IMR-90 (cell line): ENCODE measurements around the gene FAM221A. TPM values are rescaled to one million over a fixed set of nuclear protein-coding genes. Genes with fewer than 3 reads are reported as not detected.

Experiments
- ATAC-seq: fragments of 200-7000 bp; cut with Tn5 transposase; 2 replicates; pipeline ENCODE4 v1.9.1; 2020; ENCODE audit warnings: low read depth, mild to moderate bottlenecking, moderate library complexity
- BruUV-seq: library from RNA; stranded (reverse); fragments of 400-500 nt; replicated peaks from 2 replicates; lab custom pipeline; 2021; lab: Mats Ljungman, UMichigan
- CTCF ChIA-PET: fragments of 300-600 bp; formaldehyde crosslinking; extraction: SDS; loops from one replicate; lab custom pipeline; 2021; ENCODE audit warnings: antibody characterized with exemption; lab: Yijun Ruan, JAX
- POLR2A ChIA-PET: fragments of 300-600 bp; sonication (Branson Sonifier 250); formaldehyde crosslinking; loops from one replicate; lab custom pipeline; 2022; ENCODE audit warnings: antibody characterized with exemption; ENCODE audit not compliant: unreplicated experiment; lab: Charles Lee
- DNase-seq: peaks from one replicate; pipeline ENCODE4 v3.0.0; 2013
- H2AFZ ChIP-seq: replicated peaks from 2 replicates; pipeline ENCODE3; 2013; ENCODE audit warnings: low read length, mild to moderate bottlenecking; ENCODE audit not compliant: poor library complexity
- H2AK5ac ChIP-seq: 2 replicates; pipeline ENCODE4 v1.6.1; 2013; ENCODE audit warnings: low read depth, low read length, inconsistent platforms
- H2AK9ac ChIP-seq: replicated peaks from 2 replicates; pipeline ENCODE3; 2013; ENCODE audit warnings: mild to moderate bottlenecking, low read depth, low read length, moderate library complexity; ENCODE audit not compliant: poor library complexity
- H2BK120ac ChIP-seq: 2 replicates; pipeline ENCODE4 v1.6.1; 2013; ENCODE audit warnings: low read depth, low read length, inconsistent platforms
- H2BK15ac ChIP-seq: 3 replicates; pipeline ENCODE4 v1.6.1; 2013; ENCODE audit warnings: low read depth, low read length, inconsistent platforms
- H2BK20ac ChIP-seq: 2 replicates; pipeline ENCODE4 v1.6.1; 2013; ENCODE audit warnings: low read depth, mild to moderate bottlenecking, inconsistent platforms, low read length, moderate library complexity
- H2BK5ac ChIP-seq: 2 replicates; pipeline ENCODE4 v1.6.1; 2013; ENCODE audit warnings: mild to moderate bottlenecking, low read depth, low read length, inconsistent platforms; ENCODE audit not compliant: poor library complexity, severe bottlenecking
- H3K14ac ChIP-seq: replicated peaks from 2 replicates; pipeline ENCODE4 v1.6.1; 2013; ENCODE audit warnings: low read depth, low read length, inconsistent platforms
- H3K18ac ChIP-seq: 2 replicates; pipeline ENCODE4 v1.6.1; 2013; ENCODE audit warnings: low read depth, low read length, control low read depth
- H3K23ac ChIP-seq: 2 replicates; pipeline ENCODE4 v1.6.1; 2013; ENCODE audit warnings: low read depth, low read length, inconsistent platforms
- H3K27ac ChIP-seq: 2 replicates; pipeline ENCODE4 v1.5.1; 2013; ENCODE audit warnings: mild to moderate bottlenecking, control low read depth, low read length; ENCODE audit not compliant: insufficient read depth
- H3K27me3 ChIP-seq: 2 replicates; pipeline ENCODE4 v1.6.1; 2013; ENCODE audit warnings: low read length; ENCODE audit not compliant: control insufficient read depth, insufficient read depth
- H3K36me3 ChIP-seq: 2 replicates; pipeline ENCODE4 v1.6.1; 2013; ENCODE audit warnings: low read length, mixed read lengths; ENCODE audit not compliant: control insufficient read depth, insufficient read depth
- H3K4ac ChIP-seq: 2 replicates; pipeline ENCODE4 v1.6.1; 2013; ENCODE audit warnings: low read depth, low read length, inconsistent platforms
- H3K4me1 ChIP-seq: 2 replicates; pipeline ENCODE4 v1.6.1; 2013; ENCODE audit warnings: low read length, mixed read lengths; ENCODE audit not compliant: control insufficient read depth, insufficient read depth
- H3K4me2 ChIP-seq: 2 replicates; pipeline ENCODE4 v1.6.1; 2013; ENCODE audit warnings: low read depth, mild to moderate bottlenecking, control low read depth, low read length, moderate library complexity
- H3K4me3 ChIP-seq: 2 replicates; pipeline ENCODE4 v1.5.1; 2013; ENCODE audit warnings: low read depth, mild to moderate bottlenecking, control low read depth, low read length, moderate library complexity; ENCODE audit not compliant: insufficient read depth
- H3K56ac ChIP-seq: 2 replicates; pipeline ENCODE4 v1.6.1; 2013; ENCODE audit warnings: low read length, inconsistent platforms; ENCODE audit not compliant: insufficient read depth; ENCODE audit errors: extremely low read depth
- H3K79me1 ChIP-seq, 2 experiments: 2 replicates each; pipeline ENCODE4 v1.6.1; 2013; ENCODE audit warnings: low read length in 2 of 2, inconsistent platforms in 1 of 2, low read depth in 1 of 2
- H3K9ac ChIP-seq: 2 replicates; pipeline ENCODE4 v1.6.1; 2013; ENCODE audit warnings: low read depth, low read length, control low read depth
- H3K9me1 ChIP-seq: 2 replicates; pipeline ENCODE4 v1.6.1; 2013; ENCODE audit warnings: low read length, inconsistent platforms; ENCODE audit not compliant: insufficient read depth
- H3K9me3 ChIP-seq: 2 replicates; pipeline ENCODE4 v1.6.1; 2013; ENCODE audit warnings: low read length; ENCODE audit not compliant: control insufficient read depth, insufficient read depth
- H4K20me1 ChIP-seq: 2 replicates; pipeline ENCODE4 v1.6.1; 2013; ENCODE audit warnings: low read length, inconsistent platforms; ENCODE audit not compliant: insufficient read depth
- H4K5ac ChIP-seq: 2 replicates; pipeline ENCODE4 v1.6.1; 2013; ENCODE audit warnings: mild to moderate bottlenecking, low read depth, low read length, control low read depth
- H4K8ac ChIP-seq, 2 experiments: 2 replicates each; pipeline ENCODE4 v1.6.1; 2013; ENCODE audit warnings: low read depth in 2 of 2, low read length in 2 of 2, control low read depth in 1 of 2, inconsistent platforms in 1 of 2
- H4K91ac ChIP-seq: 2 replicates; pipeline ENCODE4 v1.6.1; 2013; ENCODE audit warnings: low read depth, low read length, inconsistent platforms; ENCODE audit not compliant: insufficient read depth
- BHLHE40 ChIP-seq: fragments of 150-350 bp; IDR thresholded peaks from 2 replicates; pipeline ENCODE4 v1.6.1; 2016; ENCODE audit warnings: mild to moderate bottlenecking, low read depth, low read length
- CHD1 ChIP-seq: IDR thresholded peaks from 2 replicates; pipeline ENCODE4 v1.6.1; 2012; ENCODE audit warnings: low read depth, low read length, improper control_type of control experiment
- MAZ ChIP-seq: IDR thresholded peaks from 2 replicates; pipeline ENCODE4 v1.6.1; 2012; ENCODE audit warnings: low read depth, mild to moderate bottlenecking, low read length, improper control_type of control experiment, moderate library complexity, borderline replicate concordance
- NFE2L2 ChIP-seq: fragments of 150-350 bp; IDR thresholded peaks from 2 replicates; pipeline ENCODE4 v1.6.1; 2016; ENCODE audit warnings: low read depth, mild to moderate bottlenecking, low read length
- RCOR1 ChIP-seq: IDR thresholded peaks from 2 replicates; pipeline ENCODE4 v1.6.1; 2012; ENCODE audit warnings: mild to moderate bottlenecking, low read length, improper control_type of control experiment; ENCODE audit not compliant: insufficient replicate concordance
- RFX5 ChIP-seq: IDR thresholded peaks from 2 replicates; pipeline ENCODE4 v1.8.0; 2012; ENCODE audit warnings: low read depth, mild to moderate bottlenecking, low read length, moderate library complexity
- WGBS, 2 experiments: methylation state at CpG; one replicate each; pipeline versions ENCODE4 v1.1.5 to v1.1.7; 2013; ENCODE audit warnings: missing lambda C conversion rate in 2 of 2; ENCODE audit not compliant: insufficient read length in 1 of 2; ENCODE audit errors: extremely low coverage in 2 of 2; 5-methylcytosine and 5-hydroxymethylcytosine counted together
- dilution Hi-C: fragments of 300-500 bp; cut with HindIII; formaldehyde crosslinking; loops from one replicate; pipeline ENCODE4 v1.14.3; 2018; ENCODE audit warnings: low sequenced_read_pairs; ENCODE audit not compliant: unreplicated experiment
- in situ Hi-C: fragments of 300-500 bp; cut with MboI; formaldehyde crosslinking; loops from 3 replicates; pipeline ENCODE4 v1.14.3; 2019; ENCODE audit warnings: low sequenced_read_pairs, inconsistent platforms, mixed read lengths
- intact Hi-C: fragments of 100-400 bp; cut with micrococcal nuclease; formaldehyde crosslinking; loops from 2 replicates; pipeline ENCODE4 v1.10.0; 2022
- polyA plus RNA-seq, 3 experiments: library from polyadenylated mRNA; depleted of rRNA; stranded (reverse); fragments of >200 nt; gene quantifications; 2 replicates each; pipeline ENCODE4 v1.2.3, GENCODE V29; 2012; ENCODE audit warnings: low replicate concordance in 1 of 3
- total RNA-seq: library from RNA; depleted of rRNA; stranded (reverse); fragments of >200 nt; gene quantifications from 2 replicates; pipeline ENCODE4 v1.2.3, GENCODE V29; 2012
- TF ChIP-seq, protein P1 (sequence below): fragments of 150-350 bp; IDR thresholded peaks from 2 replicates; pipeline ENCODE4 v1.6.1; 2016; ENCODE audit warnings: low read depth, mild to moderate bottlenecking, low read length, moderate library complexity, borderline replicate concordance
- TF ChIP-seq, protein P2 (sequence below): conservative IDR thresholded peaks from 2 replicates; pipeline ENCODE4 v1.5.1; 2012; ENCODE audit warnings: mild to moderate bottlenecking, low read depth, low read length, improper control_type of control experiment

Gene FAM221A
- total and polyA plus RNA-seq, 2 of the 4 experiments (the other 2 are of a cell fraction), result 1.1 to 2.1 TPM

DNA sequence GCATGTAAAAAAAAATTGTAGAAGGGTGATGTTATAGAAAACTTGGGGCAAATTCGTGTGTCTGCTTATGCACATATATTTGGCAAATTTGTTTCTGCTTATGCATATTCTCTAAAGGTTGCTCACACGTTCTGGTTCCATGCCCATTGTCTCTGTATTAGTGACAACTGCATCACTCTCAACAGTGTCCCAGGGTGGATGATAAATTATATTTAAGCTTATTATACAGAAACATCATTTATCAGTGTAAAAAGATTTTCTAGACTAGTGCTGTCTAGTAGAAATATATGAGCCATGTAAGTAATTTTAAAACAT, 34.1 kb downstream of the FAM221A start:
- intact Hi-C loops, result loop anchor here (5.0 to 10.0 kb wide), 3 partner anchors 62 to 953 kb away; partner anchors contain the start of gene PALS2
- H2BK20ac ChIP-seq, result peak overlapping the region; percentile 44
- in situ Hi-C loops, result no loop called here
- no peak overlapping the region for H3K27ac ChIP-seq
- no peaks in the 10 kb centered on the region for H3K79me1 ChIP-seq
- H2BK15ac ChIP-seq, result 0 out of 3 replicates have a peak overlapping the region, but pooled peaks have one; percentile 15
- no peak for DNase-seq
- H3K36me3 ChIP-seq, result no peaks in the 10 kb centered on the region
- no peaks in the 10 kb centered on the region for H3K9me1 ChIP-seq
- ChIA-PET CTCF (interaction anchor here (0.6 to 1.1 kb wide), 4 partner anchors 17 to 441 kb away, joined by 3 to 6 read pairs (median 3); no protein-coding TSS in a partner anchor), POLR2A (no interaction called here)
- no TSS peak for BruUV-seq
- H4K5ac ChIP-seq, result no peak overlapping the region
- H4K8ac ChIP-seq, result peak overlapping the region in 1 of 2 experiments; percentile 20; a peak in 1 of 4 replicates
- H2AFZ ChIP-seq, result no peak overlapping the region
- peak overlapping the region; percentile 80 for H3K4me2 ChIP-seq
- 0 out of 2 replicates have a peak overlapping the region, but pooled peaks have one; percentile 14 for H3K23ac ChIP-seq
- no peaks in the 10 kb centered on the region for H3K27me3 ChIP-seq
- peak overlapping the region; percentile 70; the same call in 1 of the 2 replicates for H3K18ac ChIP-seq
- dilution Hi-C loops, result loop anchor here (25.0 kb wide), 1 partner anchor 127 kb away; the partner anchor contains the start of gene CCDC126
- H3K56ac ChIP-seq, result no peak overlapping the region
- H2BK5ac ChIP-seq, result peak overlapping the region; percentile 58
- peak overlapping the region; percentile 50; the same call in 1 of the 2 replicates for H4K91ac ChIP-seq
- no peak overlapping the region for H2AK9ac ChIP-seq
- no peak overlapping the region for H3K4me3 ChIP-seq
- no peak overlapping the region for H3K14ac ChIP-seq
- no peak overlapping the region for H3K9ac ChIP-seq
- H4K20me1 ChIP-seq, result no peaks in the 10 kb centered on the region; the same call in 1 of the 2 replicates
- no CpG with 5 or more reads among the region's 2 CpGs for WGBS, 2 experiments
- no peaks in the 10 kb centered on the region for H3K9me3 ChIP-seq
- peak overlapping the region; percentile 9; the same call in 1 of the 2 replicates for H3K4ac ChIP-seq
- peaks cover 2% of the 10 kb centered on the region; the same call in 1 of the 2 replicates for H3K4me1 ChIP-seq
- peak overlapping the region; percentile 64 for H2BK120ac ChIP-seq
- TF ChIP-seq, protein P1, sequence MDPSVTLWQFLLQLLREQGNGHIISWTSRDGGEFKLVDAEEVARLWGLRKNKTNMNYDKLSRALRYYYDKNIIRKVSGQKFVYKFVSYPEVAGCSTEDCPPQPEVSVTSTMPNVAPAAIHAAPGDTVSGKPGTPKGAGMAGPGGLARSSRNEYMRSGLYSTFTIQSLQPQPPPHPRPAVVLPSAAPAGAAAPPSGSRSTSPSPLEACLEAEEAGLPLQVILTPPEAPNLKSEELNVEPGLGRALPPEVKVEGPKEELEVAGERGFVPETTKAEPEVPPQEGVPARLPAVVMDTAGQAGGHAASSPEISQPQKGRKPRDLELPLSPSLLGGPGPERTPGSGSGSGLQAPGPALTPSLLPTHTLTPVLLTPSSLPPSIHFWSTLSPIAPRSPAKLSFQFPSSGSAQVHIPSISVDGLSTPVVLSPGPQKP, result no peak
- TF ChIP-seq NFE2L2 (no peak), RFX5 (no peak), CHD1 (no peak), BHLHE40 (no peak), RCOR1 (no peak), MAZ (no peak)
- TF ChIP-seq, protein P2, sequence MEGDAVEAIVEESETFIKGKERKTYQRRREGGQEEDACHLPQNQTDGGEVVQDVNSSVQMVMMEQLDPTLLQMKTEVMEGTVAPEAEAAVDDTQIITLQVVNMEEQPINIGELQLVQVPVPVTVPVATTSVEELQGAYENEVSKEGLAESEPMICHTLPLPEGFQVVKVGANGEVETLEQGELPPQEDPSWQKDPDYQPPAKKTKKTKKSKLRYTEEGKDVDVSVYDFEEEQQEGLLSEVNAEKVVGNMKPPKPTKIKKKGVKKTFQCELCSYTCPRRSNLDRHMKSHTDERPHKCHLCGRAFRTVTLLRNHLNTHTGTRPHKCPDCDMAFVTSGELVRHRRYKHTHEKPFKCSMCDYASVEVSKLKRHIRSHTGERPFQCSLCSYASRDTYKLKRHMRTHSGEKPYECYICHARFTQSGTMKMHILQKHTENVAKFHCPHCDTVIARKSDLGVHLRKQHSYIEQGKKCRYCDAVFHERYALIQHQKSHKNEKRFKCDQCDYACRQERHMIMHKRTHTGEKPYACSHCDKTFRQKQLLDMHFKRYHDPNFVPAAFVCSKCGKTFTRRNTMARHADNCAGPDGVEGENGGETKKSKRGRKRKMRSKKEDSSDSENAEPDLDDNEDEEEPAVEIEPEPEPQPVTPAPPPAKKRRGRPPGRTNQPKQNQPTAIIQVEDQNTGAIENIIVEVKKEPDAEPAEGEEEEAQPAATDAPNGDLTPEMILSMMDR, result no peak
- ATAC-seq, result no peak
- no peak overlapping the region for H2AK5ac ChIP-seq
